Motor neuron (in vitro differentiated cells): Measurements from ENCODE around the gene TMEM256. TPM values are rescaled to one million over a fixed set of nuclear protein-coding genes. Genes with fewer than 3 reads are reported as not detected.

ENCODE experiments used
- ATAC-seq, 8 experiments: fragments of 200-7000 bp; cut with Tn5 transposase; replicated peaks in 6 of 8; 2 replicates each; pipeline ENCODE4 v1.8.0; 2021; ENCODE audit warnings: mild to moderate bottlenecking in 8 of 8, moderate library complexity in 8 of 8
- H3K27ac ChIP-seq, 2 donors: fragments of 250-450 bp; sonication (Bioruptor Pico); 2 replicates each; pipeline ENCODE4 v1.9.0; 2021; ENCODE audit warnings: antibody characterized with exemption in 2 of 2, mild to moderate bottlenecking in 2 of 2, moderate library complexity in 1 of 2
- H3K4me1 ChIP-seq, 2 donors: fragments of 250-450 bp; sonication (Bioruptor Pico); replicated peaks in 1 of 2; 2 replicates each; pipeline ENCODE4 v1.6.1; 2021; ENCODE audit warnings: antibody characterized with exemption in 2 of 2, mild to moderate bottlenecking in 2 of 2, moderate library complexity in 1 of 2
- H3K4me3 ChIP-seq, 5 donors: fragments of 250-450 bp; sonication (Bioruptor Pico); 2 replicates each; pipeline ENCODE4 v1.9.0; 2021; ENCODE audit warnings: antibody characterized with exemption in 5 of 5, mild to moderate bottlenecking in 5 of 5, moderate library complexity in 4 of 5
- WGBS, 10 experiments: fragments of 450-650 bp; shearing (Covaris generic); methylation state at CpG; one replicate each; pipeline ENCODE4 v1.0.0; 2022; 5-methylcytosine and 5-hydroxymethylcytosine counted together
- in situ Hi-C, 9 experiments: fragments of 400-800 bp; cut with MboI; loops; one replicate each; pipeline ENCODE4 v1.15.0; 2021; ENCODE audit warnings: low sequenced_read_pairs in 9 of 9, low pct_unique_long_range_greater_than_20kb in 2 of 9; ENCODE audit not compliant: unreplicated experiment in 9 of 9
- total RNA-seq, 8 experiments: library from RNA; unstranded; fragments of 300-600 nt; gene quantifications; 2 replicates each; pipeline versions ENCODE4 v1.2.3 to v1.2.4, GENCODE V29; 2022

Gene TMEM256
- total RNA-seq, result 100 to 1,000 TPM in 7 of 8 experiments, 10 to 100 TPM in 1; 50.7 to 141 (median 111) TPM

DNA sequence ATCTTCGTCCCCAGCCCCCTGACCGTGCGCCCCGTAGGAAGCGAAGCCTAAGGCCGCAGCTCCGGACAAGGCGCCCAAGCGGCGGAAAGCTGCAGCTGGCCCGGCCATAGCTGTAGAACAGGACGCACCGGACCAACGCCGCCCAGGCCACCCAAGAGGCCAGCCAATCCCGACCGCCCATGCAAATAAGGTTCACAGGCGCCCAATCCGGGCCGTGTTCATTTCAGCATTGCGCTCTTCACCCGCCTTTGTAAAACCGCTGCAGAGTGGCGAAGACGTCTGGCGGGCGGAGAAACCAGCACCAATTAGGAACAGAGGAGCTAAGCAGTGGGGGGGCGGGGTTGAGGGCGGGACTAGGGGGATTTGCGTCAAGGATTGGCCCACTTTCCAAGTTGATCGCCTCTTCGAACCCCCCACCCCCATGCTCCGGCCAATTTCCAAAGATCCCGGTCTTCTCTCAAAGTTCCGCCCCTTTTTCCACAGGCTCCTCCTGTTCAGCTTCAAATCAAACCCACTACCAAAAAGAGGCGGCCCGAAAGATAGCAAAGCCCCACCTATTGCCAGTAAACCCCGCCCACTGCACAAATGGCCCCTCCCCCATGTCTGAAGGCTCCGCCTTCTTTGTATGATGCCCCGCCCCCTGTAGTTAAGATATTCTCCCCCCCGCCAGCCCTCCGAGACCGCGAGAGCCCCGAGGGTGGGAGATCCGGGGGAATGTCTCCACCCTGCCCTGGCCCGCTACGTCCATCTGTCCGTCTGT, at the start of gene TMEM256:
Gene TMEM256, minus strand, starts transcription at position 121 of the 760 bp plus-strand sequence. Its CDS starts 13 bp downstream, at position 108.
- ATAC-seq, result peak; percentile 86 to 89 (median 87)
- in situ Hi-C loops, result no loop called here
- Histone ChIP-seq H3K4me3 (peak within 1 kb of the TSS; percentile 59 to 88 (median 65)), H3K27ac (peak within 1 kb of the TSS; percentile 86 to 89), H3K4me1 (peaks cover 19 to 22% of the 10 kb centered on the region in 2 donors)
- WGBS, 10 experiments, result 0% methylated on average over 1 to 3 of the region's 49 CpGs; no CpG with 5 or more reads in 7 of the 10 experiments

DNA sequence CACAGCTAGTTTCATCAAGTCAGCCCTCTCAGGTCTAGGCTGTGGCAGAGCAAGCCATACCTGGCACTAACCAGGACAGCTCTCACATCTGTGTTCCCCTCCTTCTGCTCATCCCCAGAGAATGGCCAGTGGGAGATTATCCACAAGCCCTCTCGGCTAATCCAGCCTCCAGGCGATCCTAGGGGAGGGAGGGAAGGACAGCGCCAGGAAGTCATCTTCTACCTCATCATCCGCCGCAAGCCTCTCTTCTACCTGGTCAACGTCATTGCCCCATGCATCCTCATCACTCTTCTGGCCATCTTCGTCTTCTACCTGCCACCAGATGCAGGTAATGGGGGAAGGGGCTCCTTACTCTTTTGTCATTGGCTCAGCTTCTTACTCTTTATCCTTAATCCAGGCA, 44.6 kb upstream of the TMEM256 start:
- ATAC-seq, result no peak
- H3K27ac ChIP-seq, result no peak overlapping the region
- peaks cover 3 to 14% of the 10 kb centered on the region in 2 donors for H3K4me1 ChIP-seq
- 67 to 100% (median 98%) methylated on average over 1 to 4 of the region's 7 CpGs; no CpG with 5 or more reads in 6 of the 10 experiments for WGBS, 10 experiments
- H3K4me3 ChIP-seq, result no peak overlapping the region
- in situ Hi-C loops, result no loop called here

- 18% methylated on average over 3 of the region's 16 CpGs; no CpG with 5 or more reads in 9 of the 10 experiments for WGBS, 10 experiments
- Histone ChIP-seq H3K27ac (peak overlapping the region in 1 of 2 donors; percentile 28), H3K4me1 (peaks cover 11 to 25% of the 10 kb centered on the region in 2 donors), H3K4me3 (peak overlapping the region in 1 of 5 donors; percentile 24)
- in situ Hi-C loops, result no loop called here
- ATAC-seq, result peak in 5 of 8 experiments; percentile 0 to 74 (median 39)
These were observed 41.7 kb upstream of the TMEM256 start for GRCh38 chr17:7445619-7445968.

DNA sequence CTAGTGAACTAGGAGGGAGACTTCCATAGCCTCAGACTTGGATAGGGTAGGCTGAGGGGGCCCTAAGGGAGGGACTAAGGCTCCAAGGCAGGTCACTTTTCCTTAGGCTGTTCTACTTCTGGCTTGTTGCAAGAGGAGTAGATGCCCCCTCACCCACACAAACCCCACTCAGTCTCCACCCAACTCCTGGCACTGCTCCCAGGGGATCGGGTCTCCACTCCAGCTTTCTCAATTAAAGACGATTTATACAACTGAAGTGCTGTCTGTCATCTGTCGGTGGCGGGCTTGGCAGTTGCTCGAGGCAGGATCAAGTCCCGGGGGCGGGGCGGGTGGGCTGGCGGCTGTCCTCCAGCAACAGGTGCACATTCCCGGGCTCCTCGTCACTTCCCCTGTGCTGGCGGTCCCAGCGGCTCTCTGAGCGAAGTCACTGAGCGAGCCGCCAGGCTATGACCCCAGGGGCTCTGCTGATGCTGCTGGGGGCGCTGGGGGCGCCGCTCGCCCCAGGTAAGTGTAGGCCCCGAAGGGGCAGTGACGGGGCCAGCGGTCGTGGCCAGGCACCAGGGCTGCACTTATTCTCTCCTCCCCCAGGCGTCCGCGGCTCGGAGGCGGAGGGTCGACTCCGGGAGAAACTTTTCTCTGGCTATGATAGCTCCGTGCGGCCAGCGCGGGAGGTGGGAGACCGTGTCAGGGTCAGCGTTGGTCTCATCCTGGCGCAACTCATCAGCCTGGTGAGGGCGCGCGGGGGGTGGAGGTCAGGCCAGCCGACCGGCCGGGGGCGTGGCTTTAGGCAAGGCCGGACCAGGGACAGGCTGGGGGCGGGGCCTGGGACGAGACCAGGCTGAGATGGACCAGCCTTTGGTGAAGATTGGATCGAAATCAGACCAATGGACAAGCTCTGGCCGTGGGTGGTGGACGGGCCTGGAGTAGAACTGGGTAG, 41.1 kb upstream of the TMEM256 start, which contains the start of gene CHRNB1:
Gene CHRNB1, plus strand, starts transcription at position 380 of the 937 bp plus-strand sequence. Its CDS starts 67 bp downstream, at position 447.
- 20 to 40% methylated on average over 1 to 2 of the region's 51 CpGs; no CpG with 5 or more reads in 8 of the 10 experiments for WGBS, 10 experiments
- H3K4me1 ChIP-seq, result peaks cover 11 to 25% of the 10 kb centered on the region in 2 donors
- peak in 6 of 8 experiments; percentile 1 to 84 (median 38) for ATAC-seq
- peak within 1 kb of the TSS in 3 of 5 donors; percentile 5 to 24 (median 8) for H3K4me3 ChIP-seq
- in situ Hi-C loops, result no loop called here
- H3K27ac ChIP-seq, result peak within 1 kb of the TSS in 1 of 2 donors; percentile 28

DNA sequence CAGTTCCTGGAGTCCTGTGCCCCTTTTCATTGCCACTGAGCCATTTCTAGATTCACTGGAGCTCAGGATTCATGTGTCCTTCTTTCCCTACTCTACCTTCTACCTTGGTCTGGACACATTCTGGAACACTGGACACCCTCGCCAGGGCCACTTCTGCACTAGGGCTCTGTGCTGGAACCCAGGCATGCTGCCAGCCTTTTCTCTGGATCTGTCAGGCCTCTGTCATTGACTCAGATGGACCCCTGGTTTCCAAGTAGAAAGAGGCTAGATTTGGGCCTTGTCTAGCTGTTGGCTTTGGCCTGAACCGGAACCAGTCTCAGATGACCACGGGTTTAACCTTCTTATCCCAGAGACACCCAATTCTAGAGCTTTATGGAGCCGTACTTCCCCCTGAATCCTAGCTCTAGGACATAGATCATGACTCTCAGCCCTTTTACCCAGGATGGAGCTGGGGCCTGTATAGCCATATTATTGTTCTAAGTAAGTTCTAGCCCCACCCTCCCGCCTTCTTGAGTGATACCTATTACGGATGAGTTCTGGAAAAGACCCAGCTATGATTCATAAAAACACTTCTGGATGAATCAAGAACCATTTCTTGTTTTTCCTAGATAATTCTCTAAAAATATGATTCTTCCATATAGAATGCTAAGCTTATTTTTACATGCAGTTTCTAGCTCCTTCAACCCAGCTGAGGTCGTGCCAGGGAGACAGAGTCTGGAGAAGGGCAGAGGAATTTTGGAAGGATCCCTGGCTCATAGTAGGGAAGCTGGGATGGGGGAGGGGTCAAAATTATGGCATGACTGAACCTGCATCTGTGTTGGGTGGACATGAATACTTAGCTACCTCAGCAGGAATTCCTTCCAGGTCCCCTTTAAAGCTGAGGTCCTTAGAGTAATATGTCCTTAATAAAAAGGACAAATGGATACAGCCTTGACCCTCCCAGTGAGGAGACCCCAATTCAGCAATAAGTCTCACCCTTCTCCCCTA, 39.9 kb upstream of the TMEM256 start:
- in situ Hi-C loops, result no loop called here
- Histone ChIP-seq H3K4me1 (peaks cover 14 to 29% of the 10 kb centered on the region in 2 donors), H3K4me3 (no peak overlapping the region), H3K27ac (no peak overlapping the region)
- 47 to 100% (median 95%) methylated on average over 2 to 7 of the region's 7 CpGs for WGBS, 10 experiments
- no peak for ATAC-seq

DNA sequence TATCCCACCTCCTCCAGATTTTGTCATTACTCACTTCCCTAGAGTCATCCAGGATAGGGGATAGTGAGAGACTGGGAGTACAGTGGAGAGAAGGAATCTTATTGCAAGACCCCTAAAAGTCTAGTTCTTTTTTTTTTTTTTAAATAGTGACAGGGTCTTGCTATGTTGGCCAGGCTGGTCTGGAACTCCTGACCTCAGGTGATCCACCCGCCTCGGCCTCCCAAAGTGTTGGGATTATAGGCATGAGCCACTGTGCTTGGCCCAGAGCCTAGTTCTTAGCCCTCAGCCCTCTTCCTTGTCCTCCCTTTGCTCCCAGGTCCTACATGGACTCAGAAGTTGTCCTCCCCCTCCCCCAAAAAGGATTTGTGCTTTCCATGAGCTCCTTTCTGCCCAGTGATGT, 38.2 kb upstream of the TMEM256 start:
- Histone ChIP-seq H3K4me1 (peaks cover 20 to 38% of the 10 kb centered on the region in 2 donors), H3K4me3 (no peak overlapping the region), H3K27ac (no peak overlapping the region)
- WGBS, 10 experiments, result 79 to 93% (median 86%) methylated on average over 2 of the region's 2 CpGs; no CpG with 5 or more reads in 6 of the 10 experiments
- ATAC-seq, result no peak
- in situ Hi-C loops, result no loop called here

DNA sequence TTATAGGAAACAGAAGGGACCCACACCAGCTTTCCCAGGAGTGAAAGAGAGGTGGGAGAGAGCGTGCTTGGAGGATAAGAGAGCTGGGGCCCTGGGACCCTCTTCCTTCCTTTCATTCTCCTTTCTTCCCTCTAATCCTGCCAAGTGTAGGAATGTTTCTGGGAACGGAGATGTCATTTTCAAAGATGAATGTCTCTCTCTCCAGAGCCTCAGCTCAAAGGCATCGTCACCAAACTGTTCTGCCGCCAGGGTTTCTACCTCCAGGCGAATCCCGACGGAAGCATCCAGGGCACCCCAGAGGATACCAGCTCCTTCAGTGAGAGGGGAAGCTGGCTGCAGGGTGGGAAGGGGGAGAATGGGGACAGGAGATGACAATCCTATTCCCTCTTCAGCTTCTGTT, 37.4 kb upstream of the TMEM256 start:
- peak in 5 of 8 experiments; percentile 1 to 11 (median 4) for ATAC-seq
- WGBS, 10 experiments, result 0 to 63% (median 27%) methylated on average over 1 to 7 of the region's 7 CpGs; no CpG with 5 or more reads in 5 of the 10 experiments
- peak overlapping the region; percentile 55 to 61 (median 58) for H3K4me3 ChIP-seq

DNA sequence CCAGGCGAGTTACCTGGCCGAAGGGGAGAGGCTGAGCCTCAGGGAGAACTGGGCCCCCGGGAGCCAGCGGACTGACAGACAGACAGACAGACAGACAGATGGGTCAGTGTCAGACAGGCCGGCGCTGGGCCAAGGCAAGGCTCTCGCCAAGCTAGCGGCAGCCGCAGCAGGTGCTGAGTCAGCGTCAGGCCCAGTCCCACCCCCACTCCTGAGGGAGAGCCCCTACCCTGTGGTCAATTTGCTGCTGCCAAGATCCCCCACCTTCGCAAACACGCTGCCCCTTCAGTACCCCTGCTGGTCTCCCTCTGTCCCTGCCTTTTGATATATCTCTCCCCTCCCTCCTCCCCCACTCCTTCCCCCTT, 36.9 kb upstream of the TMEM256 start:
- ATAC-seq, result peak; percentile 11 to 71 (median 60)
- WGBS, 10 experiments, result 0% methylated on average over 2 of the region's 12 CpGs; no CpG with 5 or more reads in 9 of the 10 experiments
- H3K27ac ChIP-seq, result peak overlapping the region; percentile 96 to 97
- in situ Hi-C loops, result no loop called here
- peak overlapping the region; percentile 55 to 61 (median 58) for H3K4me3 ChIP-seq
- peaks cover 20 to 45% of the 10 kb centered on the region in 2 donors for H3K4me1 ChIP-seq

More for the DNA sequence above, 37.4 kb upstream of the TMEM256 start:
- Histone ChIP-seq H3K4me1 (peaks cover 17 to 43% of the 10 kb centered on the region in 2 donors), H3K27ac (peak overlapping the region; percentile 96 to 97)
- in situ Hi-C loops, result no loop called here

- H3K27ac ChIP-seq, result peak overlapping the region; percentile 96 to 97
- WGBS, 10 experiments, result 0 to 8% (median 3%) methylated on average over 3 to 8 of the region's 46 CpGs; no CpG with 5 or more reads in 6 of the 10 experiments
- in situ Hi-C loops, result no loop called here
- peak overlapping the region; percentile 55 to 61 (median 58) for H3K4me3 ChIP-seq
- peak in 6 of 8 experiments; percentile 18 to 73 (median 65) for ATAC-seq
- H3K4me1 ChIP-seq, result peaks cover 25 to 41% of the 10 kb centered on the region in 2 donors
These were observed 36.4 kb upstream of the TMEM256 start for GRCh38 chr17:7440113-7440833.

DNA sequence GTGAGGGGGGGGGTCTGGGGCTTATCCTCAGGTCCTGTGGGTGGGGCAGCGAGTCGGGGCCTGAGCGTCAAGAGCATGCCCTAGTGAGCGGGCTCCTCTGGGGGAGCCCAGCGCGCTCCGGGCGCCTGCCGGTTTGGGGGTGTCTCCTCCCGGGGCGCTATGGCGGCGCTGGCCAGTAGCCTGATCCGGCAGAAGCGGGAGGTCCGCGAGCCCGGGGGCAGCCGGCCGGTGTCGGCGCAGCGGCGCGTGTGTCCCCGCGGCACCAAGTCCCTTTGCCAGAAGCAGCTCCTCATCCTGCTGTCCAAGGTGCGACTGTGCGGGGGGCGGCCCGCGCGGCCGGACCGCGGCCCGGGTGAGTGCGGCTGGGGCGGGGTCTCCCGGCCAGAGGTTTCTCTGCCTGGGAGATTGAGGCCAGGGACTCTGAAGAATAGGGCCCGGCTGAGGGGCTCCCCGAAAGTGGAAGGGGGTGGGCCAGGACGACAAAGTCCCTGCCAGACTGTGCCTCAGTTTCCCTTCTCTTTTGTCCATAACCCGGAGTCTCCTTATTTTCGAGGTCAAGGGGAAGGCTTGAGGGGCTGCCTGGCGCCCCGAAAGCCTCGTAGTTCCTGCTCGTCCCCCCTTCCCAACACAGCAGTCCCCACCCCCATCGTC, 35.7 kb upstream of the TMEM256 start, which contains the start of gene FGF11:
Gene FGF11, plus strand, starts transcription at position 51 of the 651 bp plus-strand sequence. Its CDS starts 109 bp downstream, at position 160.
- H3K4me1 ChIP-seq, result peaks cover 25 to 34% of the 10 kb centered on the region in 2 donors
- WGBS, 10 experiments, result 10% methylated on average over 2 of the region's 50 CpGs; no CpG with 5 or more reads in 9 of the 10 experiments
- in situ Hi-C loops, result no loop called here
- peak within 1 kb of the TSS; percentile 55 to 61 (median 58) for H3K4me3 ChIP-seq
- peak within 1 kb of the TSS; percentile 96 to 97 for H3K27ac ChIP-seq
- ATAC-seq, result no peak
